HepG2 (cell line): ENCODE data around the gene INO80B. TPM values are rescaled to one million over a fixed set of nuclear protein-coding genes. Genes with fewer than 3 reads are reported as not detected.
A peak's percentile ranks its signal among the peaks of the same experiment; 100 is the strongest.

Experiments used
- AGO2 ChIP-seq: fragments of 200-400 bp; formaldehyde crosslinking; optimal IDR thresholded peaks from 2 replicates; pipeline ENCODE3; 2017; ENCODE audit warnings: mild to moderate bottlenecking, low read depth, low read length, moderate library complexity
- ARHGAP35 ChIP-seq: sonication (generic); formaldehyde crosslinking; IDR thresholded peaks from 2 replicates; pipeline ENCODE4 v1.9.0; 2022; ENCODE audit warnings: mild to moderate bottlenecking, inconsistent platforms, moderate library complexity, missing genetic modification reagents, borderline replicate concordance
- ELF3 ChIP-seq: IDR thresholded peaks from 2 replicates; pipeline ENCODE4 v1.6.1; 2016; ENCODE audit warnings: missing genetic modification reagents, missing compliant biosample characterization
- FUBP1 ChIP-seq: sonication (generic); formaldehyde crosslinking; IDR thresholded peaks from 2 replicates; pipeline ENCODE4 v1.5.1; 2020; ENCODE audit warnings: missing genetic modification reagents, mild to moderate bottlenecking, borderline replicate concordance
- POLR2AphosphoS5 ChIP-seq: IDR thresholded peaks from 2 replicates; pipeline ENCODE4 v1.6.1; 2012; ENCODE audit warnings: low read depth, low read length
- RAD21 ChIP-seq: fragments of 450-650 bp; formaldehyde crosslinking; IDR thresholded peaks from 2 replicates; pipeline ENCODE4 v1.5.0; 2020; ENCODE audit warnings: mild to moderate bottlenecking
- TBP ChIP-seq: sonication (generic); formaldehyde crosslinking; IDR thresholded peaks from 2 replicates; pipeline ENCODE4 v1.5.0; 2020; ENCODE audit warnings: missing genetic modification reagents
- ZBTB3 ChIP-seq: sonication (generic); formaldehyde crosslinking; IDR thresholded peaks from 2 replicates; pipeline ENCODE4 v1.4.0; 2020; ENCODE audit warnings: low read depth, mild to moderate bottlenecking, moderate library complexity, missing genetic modification reagents, borderline replicate concordance
- ZNF441 ChIP-seq: sonication (generic); formaldehyde crosslinking; IDR thresholded peaks from 2 replicates; pipeline ENCODE4 v1.7.0; 2021; ENCODE audit warnings: missing genetic modification reagents, borderline replicate concordance
- ZNF484 ChIP-seq: sonication (generic); formaldehyde crosslinking; IDR thresholded peaks from 2 replicates; pipeline ENCODE4 v1.5.1; 2020; ENCODE audit warnings: mild to moderate bottlenecking, low read depth, missing genetic modification reagents, borderline replicate concordance
- ZNF547 ChIP-seq: sonication (generic); formaldehyde crosslinking; IDR thresholded peaks from 2 replicates; pipeline ENCODE4 v1.5.1; 2020; ENCODE audit warnings: mild to moderate bottlenecking, missing genetic modification reagents
- ZNF574 ChIP-seq: sonication (generic); formaldehyde crosslinking; IDR thresholded peaks from 2 replicates; pipeline ENCODE4 v1.4.0; 2020; ENCODE audit warnings: missing genetic modification reagents
- polyA plus RNA-seq, 8 experiments: library from polyadenylated mRNA; depleted of rRNA in 3 of 8; stranded (reverse) in 7 of 8; unstranded in 1 of 8; fragments of >200 nt; fragmentation: Illumina TruSeq in 4 of 8; extraction: Trizol in 4 of 8; gene quantifications; 2 replicates each; pipeline versions ENCODE4 v1.2.1 to v1.2.3, GENCODE V29; 2011 to 2016; ENCODE audit warnings: low read depth in 4 of 8, missing spikeins in 1 of 8, mixed read lengths in 1 of 8; ENCODE audit not compliant: insufficient read depth in 1 of 8
- total RNA-seq, 5 experiments: library from RNA; depleted of rRNA; stranded (reverse); fragments of >200 nt; fragmentation: Illumina TruSeq; extraction: Trizol; gene quantifications; 2 replicates each; pipeline ENCODE4 v1.2.3, GENCODE V29; 2016; ENCODE audit warnings: low read depth in 1 of 5
- TF ChIP-seq, protein P1 (sequence below): IDR thresholded peaks from 2 replicates; pipeline ENCODE4 v1.6.1; 2012; ENCODE audit warnings: inconsistent platforms
- TF ChIP-seq, protein P2 (sequence below): sonication (generic); formaldehyde crosslinking; IDR thresholded peaks from 2 replicates; pipeline ENCODE4 v1.8.0; 2022; ENCODE audit warnings: mild to moderate bottlenecking, missing genetic modification reagents, moderate library complexity
- TF ChIP-seq, protein P3 (sequence below): sonication (generic); formaldehyde crosslinking; IDR thresholded peaks from 2 replicates; pipeline ENCODE4 v1.5.0; 2020; ENCODE audit warnings: mild to moderate bottlenecking, missing genetic modification reagents
- TF ChIP-seq, protein P4 (sequence below): sonication (generic); formaldehyde crosslinking; IDR thresholded peaks from 2 replicates; pipeline ENCODE4 v1.5.1; 2020; ENCODE audit warnings: mild to moderate bottlenecking, missing genetic modification reagents, moderate library complexity
- TF ChIP-seq, protein P5 (sequence below): sonication (generic); formaldehyde crosslinking; IDR thresholded peaks from 2 replicates; pipeline ENCODE4 v1.4.0; 2020; ENCODE audit warnings: missing genetic modification reagents

Gene INO80B
- total and polyA plus RNA-seq, 2 of the 13 experiments (the other 11 are each of a cell fraction or from before 2014, with no cell fraction given): 6.2 to 14.5 TPM

DNA sequence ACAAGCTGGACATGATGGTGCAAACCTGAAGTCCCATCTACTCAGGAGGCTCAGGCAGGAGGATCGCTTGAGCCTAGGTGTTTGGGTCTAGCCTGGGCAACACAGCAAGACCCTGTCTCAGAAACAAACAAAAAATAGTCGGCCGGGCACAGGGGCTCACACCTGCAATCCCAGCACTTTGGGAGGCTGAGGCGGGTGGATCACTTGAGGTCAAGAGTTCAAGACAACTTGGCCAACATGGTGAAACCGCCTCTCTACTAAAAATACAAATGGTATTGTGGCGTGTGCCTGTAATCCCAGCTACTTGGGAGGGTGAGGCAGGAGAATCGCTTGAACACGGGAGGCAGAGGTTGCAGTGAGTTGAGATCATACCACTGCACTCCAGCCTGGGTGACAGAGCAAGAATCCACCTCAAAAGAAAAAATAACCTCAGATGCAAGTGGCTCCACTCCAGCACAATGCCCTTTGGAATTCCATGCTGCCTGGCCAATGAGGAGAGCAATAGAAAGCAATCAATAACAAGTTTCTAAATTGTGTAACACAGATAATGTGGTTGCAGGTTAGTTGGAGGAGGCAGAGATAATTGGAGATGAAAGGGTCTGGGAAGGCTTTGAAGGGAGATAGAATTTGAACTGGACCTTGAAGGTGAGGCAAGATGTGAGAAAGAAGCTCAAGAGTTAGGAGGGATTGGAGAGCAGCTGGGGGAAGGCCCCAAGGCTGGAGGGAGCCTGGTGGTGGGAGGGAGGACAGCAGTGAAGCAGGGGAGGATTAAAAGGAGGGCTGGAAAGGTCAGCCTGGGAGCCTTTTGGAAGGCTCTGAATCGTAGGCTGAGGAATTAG lies 34.0 kb downstream of the INO80B start (continued):
- TF ChIP-seq ZNF484 (CRISPR knock-in tag) (no peak), ZNF547 (CRISPR knock-in tag) (peak; percentile 64), FUBP1 (CRISPR knock-in tag) (peak; percentile 79; the same call in 1 of the 2 replicates), ARHGAP35 (CRISPR knock-in tag) (no peak), ELF3 (CRISPR knock-in tag) (0 out of 2 replicates have a peak, but pooled peaks have one; percentile 49), ZNF441 (CRISPR knock-in tag) (peak; percentile 100), POLR2AphosphoS5 (peak; percentile 51), ZBTB3 (CRISPR knock-in tag) (no peak), AGO2 (no peak), RAD21 (CRISPR knock-in tag) (no peak), TBP (CRISPR knock-in tag) (no peak), ZNF574 (0 out of 2 replicates have a peak, but pooled peaks have one; percentile 36)
- TF ChIP-seq, protein P1, sequence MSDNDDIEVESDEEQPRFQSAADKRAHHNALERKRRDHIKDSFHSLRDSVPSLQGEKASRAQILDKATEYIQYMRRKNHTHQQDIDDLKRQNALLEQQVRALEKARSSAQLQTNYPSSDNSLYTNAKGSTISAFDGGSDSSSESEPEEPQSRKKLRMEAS: peak; percentile 80
- TF ChIP-seq, protein P2, sequence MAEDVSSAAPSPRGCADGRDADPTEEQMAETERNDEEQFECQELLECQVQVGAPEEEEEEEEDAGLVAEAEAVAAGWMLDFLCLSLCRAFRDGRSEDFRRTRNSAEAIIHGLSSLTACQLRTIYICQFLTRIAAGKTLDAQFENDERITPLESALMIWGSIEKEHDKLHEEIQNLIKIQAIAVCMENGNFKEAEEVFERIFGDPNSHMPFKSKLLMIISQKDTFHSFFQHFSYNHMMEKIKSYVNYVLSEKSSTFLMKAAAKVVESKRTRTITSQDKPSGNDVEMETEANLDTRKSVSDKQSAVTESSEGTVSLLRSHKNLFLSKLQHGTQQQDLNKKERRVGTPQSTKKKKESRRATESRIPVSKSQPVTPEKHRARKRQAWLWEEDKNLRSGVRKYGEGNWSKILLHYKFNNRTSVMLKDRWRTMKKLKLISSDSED (CRISPR knock-in tag): no peak
- TF ChIP-seq, protein P3, sequence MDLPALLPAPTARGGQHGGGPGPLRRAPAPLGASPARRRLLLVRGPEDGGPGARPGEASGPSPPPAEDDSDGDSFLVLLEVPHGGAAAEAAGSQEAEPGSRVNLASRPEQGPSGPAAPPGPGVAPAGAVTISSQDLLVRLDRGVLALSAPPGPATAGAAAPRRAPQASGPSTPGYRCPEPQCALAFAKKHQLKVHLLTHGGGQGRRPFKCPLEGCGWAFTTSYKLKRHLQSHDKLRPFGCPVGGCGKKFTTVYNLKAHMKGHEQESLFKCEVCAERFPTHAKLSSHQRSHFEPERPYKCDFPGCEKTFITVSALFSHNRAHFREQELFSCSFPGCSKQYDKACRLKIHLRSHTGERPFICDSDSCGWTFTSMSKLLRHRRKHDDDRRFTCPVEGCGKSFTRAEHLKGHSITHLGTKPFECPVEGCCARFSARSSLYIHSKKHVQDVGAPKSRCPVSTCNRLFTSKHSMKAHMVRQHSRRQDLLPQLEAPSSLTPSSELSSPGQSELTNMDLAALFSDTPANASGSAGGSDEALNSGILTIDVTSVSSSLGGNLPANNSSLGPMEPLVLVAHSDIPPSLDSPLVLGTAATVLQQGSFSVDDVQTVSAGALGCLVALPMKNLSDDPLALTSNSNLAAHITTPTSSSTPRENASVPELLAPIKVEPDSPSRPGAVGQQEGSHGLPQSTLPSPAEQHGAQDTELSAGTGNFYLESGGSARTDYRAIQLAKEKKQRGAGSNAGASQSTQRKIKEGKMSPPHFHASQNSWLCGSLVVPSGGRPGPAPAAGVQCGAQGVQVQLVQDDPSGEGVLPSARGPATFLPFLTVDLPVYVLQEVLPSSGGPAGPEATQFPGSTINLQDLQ (CRISPR knock-in tag): no peak
- TF ChIP-seq, protein P4, sequence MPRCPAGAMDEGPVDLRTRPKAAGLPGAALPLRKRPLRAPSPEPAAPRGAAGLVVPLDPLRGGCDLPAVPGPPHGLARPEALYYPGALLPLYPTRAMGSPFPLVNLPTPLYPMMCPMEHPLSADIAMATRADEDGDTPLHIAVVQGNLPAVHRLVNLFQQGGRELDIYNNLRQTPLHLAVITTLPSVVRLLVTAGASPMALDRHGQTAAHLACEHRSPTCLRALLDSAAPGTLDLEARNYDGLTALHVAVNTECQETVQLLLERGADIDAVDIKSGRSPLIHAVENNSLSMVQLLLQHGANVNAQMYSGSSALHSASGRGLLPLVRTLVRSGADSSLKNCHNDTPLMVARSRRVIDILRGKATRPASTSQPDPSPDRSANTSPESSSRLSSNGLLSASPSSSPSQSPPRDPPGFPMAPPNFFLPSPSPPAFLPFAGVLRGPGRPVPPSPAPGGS (CRISPR knock-in tag): no peak; the same call in 1 of the 2 replicates
- TF ChIP-seq, protein P5, sequence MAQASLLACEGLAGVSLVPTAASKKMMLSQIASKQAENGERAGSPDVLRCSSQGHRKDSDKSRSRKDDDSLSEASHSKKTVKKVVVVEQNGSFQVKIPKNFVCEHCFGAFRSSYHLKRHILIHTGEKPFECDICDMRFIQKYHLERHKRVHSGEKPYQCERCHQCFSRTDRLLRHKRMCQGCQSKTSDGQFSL (CRISPR knock-in tag): no peak
